ENCODE data around the gene SLC13A5. TPM values are rescaled to one million over a fixed set of nuclear protein-coding genes. Genes with fewer than 3 reads are reported as not detected.
"Not testable (repeated sequence)": the region's sequence is repeated elsewhere in the genome, so short reads cannot be mapped to it uniquely, and the experiment has no call there.

Gene SLC13A5
- polyA plus RNA-seq, 1 donor: not detected

DNA sequence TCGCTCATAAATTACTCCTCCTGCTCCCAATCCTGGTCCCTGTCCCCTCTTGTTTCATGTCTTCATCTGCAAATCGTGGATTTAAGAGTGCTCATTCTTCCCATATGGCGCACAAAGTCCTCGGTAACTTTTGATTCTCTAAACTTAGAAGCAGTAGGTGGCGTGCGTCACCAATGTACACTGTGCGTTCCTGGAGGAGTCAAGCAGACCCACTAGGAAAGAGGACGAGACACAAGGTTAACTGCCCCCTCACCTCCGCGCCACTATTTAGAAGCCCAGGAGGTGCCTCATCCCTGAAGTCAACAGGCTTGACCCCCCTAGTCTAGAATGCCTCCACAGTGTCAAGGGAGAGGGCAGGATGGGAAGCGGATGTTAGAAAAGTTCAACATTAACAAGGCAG, 2.9 kb downstream of the SLC13A5 start:
- DNase-seq: no peak

- DNase-seq: no peak
Measured at GRCh38 chr17:6708357-6708961, 4.7 kb downstream of the SLC13A5 start.

DNA sequence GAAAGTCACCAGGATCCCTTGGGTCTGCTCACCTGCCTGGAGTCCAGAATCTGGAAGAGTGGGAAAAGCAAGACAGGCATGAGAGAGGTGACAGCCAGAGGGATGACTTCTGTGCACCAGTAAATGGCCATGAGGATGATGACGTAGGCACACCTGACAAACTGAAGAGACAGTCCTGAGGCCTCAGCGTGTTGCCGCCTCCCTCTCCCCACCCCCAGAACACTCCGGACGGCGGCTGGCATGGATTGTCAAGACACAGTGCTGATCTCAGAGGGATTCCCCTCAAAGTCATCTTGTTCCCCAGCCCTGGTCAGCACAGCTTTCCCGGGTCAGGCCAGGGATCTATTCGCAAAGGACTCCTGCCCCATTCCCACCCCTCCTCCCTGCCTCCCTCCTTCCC, 6.2 kb downstream of the SLC13A5 start:
- no peak for DNase-seq

GRCh38 chr17:6706499-6706898, 6.7 kb downstream of the SLC13A5 start:
- DNase-seq: no peak

DNA sequence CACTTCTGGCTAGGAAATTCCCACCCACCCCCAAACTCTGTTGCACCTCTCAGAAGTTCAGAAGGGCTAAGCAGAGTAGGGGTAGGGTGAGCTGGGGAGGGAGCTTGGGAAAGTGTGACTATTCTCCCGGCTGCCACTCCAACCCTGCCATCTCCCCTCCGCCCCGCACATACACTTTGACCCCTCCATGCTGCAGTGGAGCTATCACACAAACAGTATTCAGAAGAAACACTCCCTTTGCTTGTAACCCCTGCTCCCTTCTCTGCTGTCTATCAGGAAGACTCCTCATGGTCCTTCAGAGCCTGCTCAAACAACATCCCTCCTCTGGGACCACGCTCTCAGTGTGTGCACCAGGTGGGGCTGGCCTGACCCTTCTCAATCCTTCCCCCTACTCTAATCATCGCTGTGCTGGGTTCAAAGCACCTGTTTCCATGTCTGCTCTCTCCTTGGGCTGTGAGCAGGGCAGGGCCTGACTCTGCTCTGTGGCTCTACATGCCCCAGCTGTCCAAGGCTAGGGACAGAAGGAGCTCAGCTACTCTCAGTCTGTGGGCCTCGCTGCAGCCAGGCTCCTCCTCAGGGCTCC, 8.6 kb downstream of the SLC13A5 start:
- DNase-seq: no peak

- no peak for DNase-seq
Measured at GRCh38 chr17:6703751-6704150, 9.4 kb downstream of the SLC13A5 start.

DNA sequence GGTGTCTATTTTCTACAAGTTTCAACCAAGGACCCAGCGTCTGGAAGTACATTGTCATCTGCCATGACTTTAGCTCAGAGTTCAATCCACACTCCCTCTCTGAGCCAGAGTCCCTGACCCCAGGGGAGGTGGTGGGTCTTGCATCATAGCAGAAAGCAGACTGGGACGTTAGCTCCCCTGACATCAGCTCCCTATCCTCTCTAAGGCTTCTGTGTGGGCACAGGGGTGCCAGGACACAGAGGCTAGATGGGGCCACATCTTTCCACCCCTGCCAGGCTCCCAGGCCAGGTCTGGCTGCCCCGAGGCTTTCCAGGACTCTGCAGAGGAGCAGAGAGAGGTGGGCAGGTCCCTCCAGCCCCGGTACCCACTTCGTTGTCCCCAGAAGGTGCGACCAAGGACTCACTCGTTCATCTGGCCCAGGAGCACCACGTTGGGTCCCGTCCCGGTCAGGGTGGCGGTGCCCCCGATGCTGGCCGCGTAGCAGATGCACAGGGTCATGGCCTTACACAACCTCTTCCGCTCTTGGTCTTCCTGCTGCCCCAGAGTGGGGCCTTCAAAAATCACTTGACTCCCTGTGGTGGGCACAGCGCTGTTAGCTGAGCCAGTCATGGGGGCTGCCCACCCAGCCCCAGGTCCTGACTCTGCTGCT, 10.5 kb downstream of the SLC13A5 start:
- DNase-seq: no peak

DNA sequence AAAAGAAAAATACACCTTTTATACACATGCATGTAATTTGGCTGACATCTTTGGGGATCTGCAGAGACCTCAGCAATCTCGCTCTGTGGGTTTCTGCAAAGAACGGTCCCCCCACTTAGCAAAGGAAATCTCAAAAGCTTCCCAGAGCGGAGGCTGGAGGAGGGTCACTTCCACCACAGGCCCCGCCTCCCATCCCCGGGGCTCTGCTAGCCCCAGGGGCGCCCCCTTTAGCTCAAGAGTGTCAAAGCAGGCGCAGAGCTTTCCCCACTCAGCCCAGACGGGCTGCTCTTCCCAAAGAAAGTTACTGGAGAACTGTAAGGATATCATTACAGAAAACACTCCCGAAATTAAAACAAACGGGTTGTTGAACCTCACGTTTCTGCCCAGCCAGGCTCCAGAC, 11.4 kb downstream of the SLC13A5 start:
- DNase-seq: no peak

DNA sequence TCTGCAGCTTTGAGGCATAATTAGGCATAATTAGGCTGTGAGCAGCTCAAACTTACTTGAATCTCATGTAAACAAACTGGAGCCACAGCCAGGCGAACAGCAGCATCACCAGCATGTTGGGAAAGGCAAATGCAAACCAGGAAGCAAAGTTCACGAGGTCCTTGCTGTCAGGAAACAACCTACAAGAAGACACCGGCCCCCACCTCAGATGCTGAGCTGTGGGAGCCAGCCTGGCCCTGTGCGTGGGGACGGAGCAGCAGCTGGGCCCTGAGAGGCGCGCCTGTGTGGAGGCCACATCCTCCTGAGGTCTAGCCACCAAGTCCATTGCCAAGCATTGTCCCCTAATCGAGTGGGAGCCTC, 12.2 kb downstream of the SLC13A5 start:
- no peak for DNase-seq

DNA sequence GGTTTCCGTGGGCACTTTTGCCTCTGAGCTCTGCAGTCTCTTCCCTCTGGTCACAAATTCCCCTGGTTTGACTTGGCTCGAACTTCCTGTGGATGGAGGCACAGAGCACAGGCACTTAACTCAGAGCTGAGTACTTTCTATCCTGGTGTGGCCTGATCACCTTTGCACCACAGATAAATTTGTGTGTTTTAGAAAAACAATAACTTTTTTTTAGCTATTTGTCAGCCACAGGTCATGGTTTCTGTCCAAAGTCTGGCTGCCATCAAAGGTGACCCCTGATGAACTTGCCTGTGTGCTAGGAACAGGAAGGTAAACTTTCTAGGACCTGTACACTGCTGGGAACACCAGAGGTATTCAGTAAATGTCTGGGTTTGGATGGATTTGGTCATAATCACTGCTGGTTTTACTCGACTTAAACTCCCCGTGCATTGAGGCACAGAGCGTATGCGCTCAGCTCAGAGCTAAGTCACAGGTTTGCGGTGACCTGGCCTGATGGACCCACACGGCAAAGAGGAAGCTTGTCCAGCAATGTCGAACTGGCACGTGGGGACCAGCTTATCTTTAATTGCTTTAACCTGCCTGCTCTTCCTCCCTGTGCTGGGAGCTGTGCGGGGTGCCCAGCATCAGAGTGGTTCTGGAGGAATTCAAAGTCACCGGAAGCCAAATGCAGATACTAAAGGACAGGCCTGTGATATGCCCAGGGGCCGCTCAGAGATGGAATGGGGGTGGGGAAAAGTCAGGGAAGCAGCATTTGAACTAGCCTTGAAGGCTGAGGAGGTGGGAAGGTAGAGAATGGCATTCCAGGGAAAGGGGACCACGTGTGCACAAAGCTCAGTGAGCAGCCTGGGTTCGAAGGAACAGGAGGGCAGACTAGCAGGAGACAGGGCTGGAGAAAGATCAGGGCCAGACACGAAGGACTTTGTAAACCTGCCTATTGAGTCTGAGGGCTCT, 12.9 kb downstream of the SLC13A5 start:
- no peak for DNase-seq

GRCh38 chr17:6698004-6698403, 15.2 kb downstream of the SLC13A5 start:
- no peak for DNase-seq

- no peak for DNase-seq
Measured at GRCh38 chr17:6696906-6697305, 16.3 kb downstream of the SLC13A5 start.

GRCh38 chr17:6695565-6695964, 17.6 kb downstream of the SLC13A5 start:
- no peak for DNase-seq

DNA sequence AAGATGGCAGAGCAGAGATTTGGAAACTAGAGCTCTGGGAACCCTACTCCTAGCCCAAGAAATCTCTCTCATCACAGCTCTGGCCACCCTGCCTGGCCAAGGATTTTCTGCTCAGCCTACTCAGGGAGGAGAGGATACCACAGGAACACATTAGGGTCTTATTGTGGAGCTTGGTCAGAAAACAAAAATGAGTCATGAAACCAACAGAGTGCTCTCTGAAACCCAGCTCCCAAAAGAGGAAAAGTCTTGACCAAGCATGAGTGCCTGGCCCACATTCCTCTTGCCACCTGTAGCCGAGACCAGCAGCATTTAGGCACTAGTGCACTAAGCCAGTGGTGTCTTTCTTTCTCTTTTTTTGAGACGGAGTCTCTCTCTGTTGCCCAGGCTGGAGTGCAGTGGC, 18.1 kb downstream of the SLC13A5 start:
- DNase-seq: no peak

DNA sequence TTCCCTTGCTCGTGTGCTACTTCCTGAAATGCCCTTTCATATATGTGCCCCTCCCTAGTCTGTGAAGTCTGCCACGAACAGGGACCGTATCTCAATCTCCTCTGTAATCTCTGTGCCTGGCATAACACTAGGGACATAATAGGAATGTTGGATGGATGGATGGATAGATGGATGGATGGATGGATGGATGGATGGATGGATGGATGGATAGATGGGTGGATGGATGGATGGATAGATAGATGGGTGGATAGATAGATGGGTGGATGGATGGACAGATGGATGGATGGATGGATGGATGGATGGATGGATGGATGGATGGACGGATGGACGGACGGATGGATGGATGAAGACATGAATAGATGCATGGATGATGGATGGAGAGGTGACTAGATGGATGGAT, 21.2 kb downstream of the SLC13A5 start:
- not testable (repeated sequence) for DNase-seq

DNA sequence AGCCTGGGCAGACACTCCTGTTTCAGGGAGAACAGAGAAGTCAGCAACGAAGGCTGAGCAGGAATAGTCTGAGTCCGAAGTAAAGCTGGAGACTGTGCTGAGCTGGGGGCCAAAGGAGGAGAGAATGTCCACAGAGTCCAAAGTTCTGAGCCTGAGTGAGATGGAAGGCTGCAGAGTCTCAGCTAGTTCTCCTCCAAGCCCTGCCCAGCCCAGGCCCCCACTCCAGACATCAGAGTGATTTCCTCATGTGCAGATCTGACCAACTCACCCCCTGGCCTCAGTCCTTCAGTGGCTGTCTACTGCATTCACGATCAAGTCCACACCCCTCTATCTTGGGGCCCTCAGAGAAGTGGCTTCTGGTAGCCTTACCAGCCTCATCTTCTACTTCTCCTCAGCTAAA, 21.6 kb downstream of the SLC13A5 start:
- no peak for DNase-seq

- DNase-seq: no peak
Measured at GRCh38 chr17:6690641-6691040, 22.5 kb downstream of the SLC13A5 start.

DNA sequence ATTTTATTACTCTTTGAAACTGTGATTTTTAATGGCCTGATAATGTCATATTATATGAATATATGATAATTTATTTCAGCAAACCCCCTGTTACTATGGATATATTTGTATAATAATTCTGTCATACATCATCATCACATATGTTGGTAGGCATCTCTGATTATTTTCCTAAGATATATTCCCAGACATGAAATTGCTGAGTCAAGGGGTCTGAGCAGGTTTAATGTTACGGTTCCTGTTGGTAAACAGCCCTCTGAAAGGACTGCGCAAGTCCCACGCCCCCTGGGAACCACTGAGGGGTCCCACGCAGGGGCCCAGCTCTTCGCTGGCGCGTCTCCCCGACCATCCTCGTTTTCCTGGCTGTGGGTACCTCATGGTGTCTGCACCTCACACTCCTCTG, 24.2 kb downstream of the SLC13A5 start:
- DNase-seq: no peak

GRCh38 chr17:6686026-6686425, 27.1 kb downstream of the SLC13A5 start:
- no peak for DNase-seq

- DNase-seq: no peak
Measured at GRCh38 chr17:6684881-6685767, 28.0 kb downstream of the SLC13A5 start.

DNA sequence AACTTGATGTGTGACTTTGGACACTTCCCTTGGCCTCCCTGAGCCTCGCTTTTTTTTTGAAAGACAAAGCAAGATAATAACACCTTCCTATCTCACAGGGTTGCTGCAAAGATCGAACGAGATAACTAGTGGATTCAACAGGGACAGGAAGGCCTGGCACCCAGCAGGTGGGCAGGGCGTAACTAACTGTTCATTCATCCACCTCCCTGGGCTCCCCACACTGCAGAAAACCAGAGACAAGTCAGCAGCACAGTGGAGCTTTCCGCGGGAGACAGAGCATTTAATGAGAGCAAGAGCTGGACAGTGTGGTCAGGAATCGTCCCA, 28.7 kb downstream of the SLC13A5 start:
- DNase-seq: no peak

DNA sequence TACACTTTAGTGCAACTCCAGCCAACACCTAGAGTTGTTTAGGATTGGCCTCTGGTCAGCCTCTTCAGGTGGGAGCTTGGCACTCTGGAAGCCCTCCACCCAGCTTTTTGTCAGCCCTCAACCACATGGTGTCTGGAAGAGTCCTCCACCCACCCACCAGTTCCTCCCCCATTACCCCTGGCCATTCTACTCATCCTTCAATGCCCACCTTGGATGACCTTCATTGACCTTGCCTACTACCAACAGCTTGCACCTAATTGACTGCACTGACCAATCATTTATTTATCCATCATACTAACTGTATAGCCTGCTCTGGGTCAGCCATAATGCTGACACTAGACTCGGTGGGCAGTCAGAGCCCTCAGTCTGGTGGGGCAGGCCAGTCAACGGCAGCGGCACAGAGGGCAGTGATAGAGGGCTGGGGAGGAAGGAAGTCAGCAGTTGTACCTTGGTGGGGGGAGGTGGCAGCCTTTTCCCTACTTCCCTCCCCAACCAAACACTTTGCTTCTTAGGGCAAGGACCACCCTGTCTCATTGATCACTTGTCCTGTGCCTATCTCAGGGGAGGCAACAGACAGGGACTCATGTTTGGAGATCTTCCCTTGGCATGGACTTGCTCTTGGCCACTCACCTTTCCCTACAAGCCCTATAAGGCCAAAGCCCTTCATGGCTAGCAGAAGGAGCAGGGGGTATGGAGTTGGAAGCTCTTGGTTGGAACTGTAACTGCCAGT, 29.3 kb downstream of the SLC13A5 start:
- DNase-seq: no peak

Data from hindlimb muscle (tissue), 1 donor.